NOMO-1 treated with dmso at 0.1 percent for 144 hours (cell line): Measurements from ENCODE around the gene PANK3.
"Not testable (repeated sequence)": the region's sequence is repeated elsewhere in the genome, so short reads cannot be mapped to it uniquely, and the experiment has no call there.

Experiments
- DNase-seq: peaks from one replicate; lab custom pipeline; 2025; ENCODE audit not compliant: unreplicated experiment; lab: John Stamatoyannopoulos, UW

The PANK3 gene

DNA sequence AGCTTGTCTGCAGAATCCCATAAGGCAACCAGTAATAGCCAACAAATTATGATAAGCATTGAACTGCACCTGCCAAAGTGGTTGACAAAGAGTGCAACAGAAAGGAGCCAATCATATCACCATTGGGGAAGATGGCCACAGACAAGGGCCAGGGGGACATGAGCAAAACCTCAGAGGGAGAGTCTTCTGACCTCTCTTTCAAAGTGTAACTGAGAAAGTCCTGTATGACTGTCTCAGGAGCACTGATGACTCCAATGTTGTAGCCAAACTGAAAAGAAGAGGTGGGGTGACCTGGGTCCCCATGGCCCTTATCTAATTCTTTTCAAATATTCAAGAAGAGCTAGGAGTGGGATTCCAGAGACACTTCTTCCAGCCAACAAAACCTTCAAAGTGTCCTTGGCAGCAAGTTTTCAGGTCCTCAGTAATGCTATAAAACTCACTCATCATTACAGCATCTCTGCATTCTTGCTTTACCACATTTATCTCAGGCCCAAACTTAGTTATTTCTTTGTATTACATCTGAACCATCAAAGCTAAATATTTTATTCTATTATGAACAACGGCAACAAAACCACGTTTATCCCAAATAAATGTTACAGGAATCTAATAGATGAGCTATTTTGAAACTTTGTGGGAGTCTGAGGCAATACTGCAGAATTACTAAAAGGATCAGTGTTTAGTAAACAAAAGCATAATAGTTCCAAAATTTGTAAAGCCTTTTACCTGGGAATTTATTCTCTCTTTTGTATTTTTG, 25.6 kb downstream of the PANK3 start:
- no peak for DNase-seq

DNA sequence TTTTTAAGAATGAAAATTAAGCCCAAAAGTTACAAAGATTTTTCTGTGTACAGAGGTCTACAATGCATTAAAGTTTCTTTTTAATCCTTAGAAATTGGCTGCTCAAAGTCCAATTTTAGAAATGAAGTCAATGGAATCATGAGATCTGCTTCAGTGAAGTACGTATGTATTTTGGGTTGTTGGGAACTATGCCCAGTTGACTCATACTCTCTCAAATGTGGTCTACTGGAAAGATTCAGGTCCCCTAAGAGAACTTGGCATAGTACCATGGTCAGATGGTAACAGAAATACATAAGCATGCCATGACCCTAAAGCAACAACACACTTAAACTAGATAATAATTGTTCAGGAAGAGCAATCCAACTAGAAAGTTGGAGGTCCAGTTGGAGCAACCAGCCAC, 27.0 kb downstream of the PANK3 start:
- DNase-seq: no peak

DNA sequence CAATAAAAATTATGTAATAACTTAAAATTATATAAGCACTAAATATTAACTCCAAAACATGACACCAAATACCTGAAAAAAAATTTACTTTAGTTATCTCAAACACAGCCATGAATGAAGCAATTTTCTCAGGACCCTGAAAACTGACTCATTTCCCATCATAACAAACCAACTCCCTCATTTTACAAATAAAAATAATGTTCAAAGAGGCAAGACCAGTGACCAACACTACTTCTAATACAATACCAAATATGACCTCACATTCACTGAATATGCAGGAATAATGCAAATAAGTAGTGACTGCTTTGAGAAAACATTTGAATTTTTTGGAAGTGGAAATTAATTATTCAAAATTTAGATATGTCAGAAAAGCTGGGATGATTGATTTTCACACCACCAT, 28.5 kb downstream of the PANK3 start:
- no peak for DNase-seq

DNA sequence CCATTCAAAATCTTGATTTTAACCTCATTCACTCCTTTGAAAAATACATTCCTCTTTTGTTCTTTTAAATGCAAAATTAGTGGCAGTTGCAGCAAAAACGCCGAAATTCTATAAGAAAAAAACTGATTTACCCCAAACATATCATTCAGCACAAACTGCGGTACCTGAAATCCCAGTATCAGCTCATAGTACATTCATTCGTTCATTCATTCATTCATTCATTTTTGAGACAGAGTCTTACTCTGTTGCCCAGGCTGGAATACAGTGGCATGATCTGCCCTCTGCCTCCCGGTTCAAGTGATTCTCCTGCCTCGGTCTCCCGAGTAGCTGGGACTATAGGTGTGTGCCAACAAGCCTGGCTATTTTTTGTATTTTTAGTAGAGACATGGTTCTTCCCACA, 29.6 kb downstream of the PANK3 start:
- no peak for DNase-seq

DNA sequence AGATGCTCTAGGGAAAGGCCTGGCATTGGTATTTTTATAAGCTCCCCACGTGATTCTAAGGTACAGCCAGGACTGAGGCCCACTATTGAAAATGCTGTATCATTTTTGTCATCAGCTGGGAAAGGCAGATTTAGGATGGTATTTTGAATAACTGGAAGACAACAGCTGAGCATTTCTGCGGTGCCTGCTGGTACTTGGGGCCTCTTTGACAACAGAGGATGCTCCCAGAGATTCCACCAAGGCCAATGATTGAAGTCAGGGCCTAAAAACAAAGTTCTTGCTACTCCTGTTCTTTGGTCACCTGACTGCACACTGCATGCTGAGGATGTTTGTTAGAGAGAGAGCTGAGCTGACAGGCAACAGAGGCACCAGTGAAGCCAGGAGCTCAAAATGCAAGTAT, 42.0 kb downstream of the PANK3 start:
- DNase-seq: no peak

DNA sequence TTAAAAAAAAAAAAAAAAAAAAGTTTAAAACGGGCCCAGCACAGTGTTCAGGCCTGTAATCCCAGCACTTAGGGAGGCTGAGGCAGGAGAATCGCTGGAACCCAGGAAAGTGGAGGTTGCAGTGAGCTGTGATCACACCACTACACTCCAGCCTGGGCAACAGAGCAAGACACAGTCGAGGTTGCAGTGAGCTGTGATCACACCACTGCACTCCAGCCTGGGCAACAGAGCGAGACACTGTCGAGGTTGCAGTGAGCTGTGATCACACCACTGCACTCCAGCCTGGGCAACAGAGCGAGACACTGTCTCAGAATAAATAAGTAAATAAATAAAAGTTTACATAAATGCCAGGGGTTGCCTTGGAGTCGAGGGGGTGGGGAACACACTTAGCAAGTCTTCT, 44.8 kb downstream of the PANK3 start:
- not testable (repeated sequence) for DNase-seq

DNA sequence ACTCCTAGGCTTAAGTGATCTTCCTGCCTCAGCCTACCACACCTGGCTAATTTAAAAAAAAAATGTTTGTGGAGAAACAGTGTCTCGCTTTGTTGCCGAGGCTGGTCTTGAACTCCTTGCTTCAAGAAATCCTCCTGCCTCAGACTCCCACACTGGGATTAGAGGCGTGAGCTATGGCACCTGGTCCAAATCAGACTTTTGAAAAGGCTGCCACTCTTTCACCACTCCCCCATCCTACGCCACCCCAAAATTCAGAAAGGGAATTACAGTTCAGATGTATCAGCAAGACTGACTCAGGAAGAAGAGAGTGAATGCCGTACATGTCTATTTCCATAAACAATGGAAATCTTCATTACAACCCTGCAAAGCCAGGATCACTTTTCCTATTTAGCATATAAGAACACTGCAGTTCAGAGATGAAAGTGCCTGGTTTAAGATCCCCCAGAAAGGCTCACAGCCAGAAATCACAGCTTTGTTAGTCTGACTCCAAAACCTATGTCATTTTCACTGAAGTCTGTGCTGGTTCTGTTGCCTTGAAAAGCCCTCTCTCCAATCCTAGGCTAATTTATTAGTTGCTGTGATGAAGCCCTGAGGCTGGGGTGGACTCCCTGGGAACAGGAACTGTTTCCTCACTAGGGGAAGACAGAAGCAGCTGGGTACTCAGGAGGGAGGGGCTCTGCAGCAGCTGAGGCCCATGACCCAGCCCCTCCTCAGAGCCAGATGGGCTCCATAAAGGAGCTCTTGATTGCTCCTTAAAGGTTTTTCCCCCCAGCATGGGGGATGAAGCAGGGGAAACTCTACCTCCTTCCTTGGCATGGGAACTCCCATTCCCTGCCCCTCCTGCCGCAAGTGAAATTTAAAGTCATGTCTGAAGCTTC, 46.9 kb downstream of the PANK3 start:
- DNase-seq: no peak

DNA sequence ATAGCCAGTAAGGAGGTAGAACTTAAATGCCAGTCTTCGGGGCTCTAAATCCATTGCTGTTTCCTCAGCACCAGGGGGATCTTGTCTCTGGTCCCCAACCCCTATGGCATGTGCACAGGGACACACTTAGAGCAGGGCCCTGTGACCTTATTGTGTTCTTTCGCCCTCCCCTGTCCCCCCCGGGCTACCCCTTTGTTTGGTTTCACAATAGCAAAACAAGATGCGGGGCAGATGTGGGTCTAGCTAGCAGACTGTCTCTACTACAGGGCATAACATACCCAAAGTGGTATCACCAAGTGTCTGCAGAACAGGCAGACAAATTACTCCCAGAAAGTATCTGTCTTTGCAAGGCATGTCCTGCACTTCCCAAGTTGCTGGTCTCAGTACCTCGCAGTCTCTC, 48.0 kb downstream of the PANK3 start:
- no peak for DNase-seq

DNA sequence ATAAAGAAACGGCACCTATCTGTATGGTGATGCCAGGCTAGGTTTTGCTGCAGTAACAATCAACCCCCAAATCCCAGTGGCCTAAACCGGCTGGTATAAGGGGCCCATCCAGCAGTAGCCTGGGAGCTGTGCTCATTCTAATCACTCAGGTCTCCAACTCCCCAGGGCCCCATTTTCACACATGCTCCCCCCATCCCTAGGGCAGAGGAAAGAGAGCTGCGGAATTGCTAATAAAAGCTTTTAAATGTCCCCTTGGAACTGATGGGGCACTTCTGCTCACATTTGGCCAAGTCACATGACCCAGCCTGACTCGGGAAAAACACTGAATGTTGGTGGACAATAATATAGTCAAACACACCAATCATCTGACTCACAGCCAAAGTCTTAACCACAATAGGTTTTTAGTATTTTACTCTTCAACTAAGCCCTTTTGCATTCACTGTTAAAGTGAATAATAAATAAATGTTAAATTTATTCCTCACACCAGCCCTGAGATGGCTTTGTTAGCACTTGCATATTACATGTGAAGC, 48.5 kb downstream of the PANK3 start:
- no peak for DNase-seq

DNA sequence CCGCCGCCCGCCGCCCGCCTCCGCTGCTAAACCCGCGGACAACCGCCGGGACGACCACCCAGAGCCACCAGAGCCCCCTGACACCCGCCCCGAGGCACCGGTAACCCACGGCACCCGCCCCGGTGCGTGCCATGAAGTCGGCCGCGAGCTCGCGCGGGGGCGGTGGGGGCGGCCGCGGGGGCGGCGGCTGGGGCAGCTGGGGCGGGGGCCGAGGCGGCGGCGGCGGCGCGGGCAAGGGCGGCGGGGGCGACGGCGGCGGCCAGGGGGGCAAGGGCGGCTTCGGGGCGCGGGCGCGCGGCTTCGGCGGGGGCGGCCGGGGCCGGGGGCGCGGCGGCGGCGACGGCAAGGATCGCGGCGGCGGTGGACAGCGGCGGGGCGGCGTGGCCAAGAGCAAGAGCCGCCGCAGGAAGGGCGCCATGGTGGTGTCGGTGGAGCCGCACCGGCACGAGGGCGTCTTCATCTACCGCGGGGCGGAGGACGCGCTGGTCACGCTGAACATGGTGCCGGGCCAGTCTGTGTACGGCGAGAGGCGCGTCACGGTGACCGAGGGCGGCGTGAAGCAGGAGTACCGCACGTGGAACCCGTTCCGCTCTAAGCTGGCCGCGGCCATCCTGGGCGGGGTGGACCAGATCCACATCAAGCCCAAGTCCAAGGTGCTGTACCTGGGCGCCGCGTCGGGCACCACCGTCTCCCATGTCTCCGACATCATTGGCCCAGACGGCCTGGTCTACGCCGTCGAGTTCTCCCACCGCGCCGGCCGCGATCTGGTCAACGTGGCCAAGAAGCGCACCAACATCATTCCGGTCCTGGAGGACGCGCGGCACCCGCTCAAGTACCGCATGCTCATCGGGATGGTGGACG, 49.6 kb downstream of the PANK3 start:
- no peak for DNase-seq

DNA sequence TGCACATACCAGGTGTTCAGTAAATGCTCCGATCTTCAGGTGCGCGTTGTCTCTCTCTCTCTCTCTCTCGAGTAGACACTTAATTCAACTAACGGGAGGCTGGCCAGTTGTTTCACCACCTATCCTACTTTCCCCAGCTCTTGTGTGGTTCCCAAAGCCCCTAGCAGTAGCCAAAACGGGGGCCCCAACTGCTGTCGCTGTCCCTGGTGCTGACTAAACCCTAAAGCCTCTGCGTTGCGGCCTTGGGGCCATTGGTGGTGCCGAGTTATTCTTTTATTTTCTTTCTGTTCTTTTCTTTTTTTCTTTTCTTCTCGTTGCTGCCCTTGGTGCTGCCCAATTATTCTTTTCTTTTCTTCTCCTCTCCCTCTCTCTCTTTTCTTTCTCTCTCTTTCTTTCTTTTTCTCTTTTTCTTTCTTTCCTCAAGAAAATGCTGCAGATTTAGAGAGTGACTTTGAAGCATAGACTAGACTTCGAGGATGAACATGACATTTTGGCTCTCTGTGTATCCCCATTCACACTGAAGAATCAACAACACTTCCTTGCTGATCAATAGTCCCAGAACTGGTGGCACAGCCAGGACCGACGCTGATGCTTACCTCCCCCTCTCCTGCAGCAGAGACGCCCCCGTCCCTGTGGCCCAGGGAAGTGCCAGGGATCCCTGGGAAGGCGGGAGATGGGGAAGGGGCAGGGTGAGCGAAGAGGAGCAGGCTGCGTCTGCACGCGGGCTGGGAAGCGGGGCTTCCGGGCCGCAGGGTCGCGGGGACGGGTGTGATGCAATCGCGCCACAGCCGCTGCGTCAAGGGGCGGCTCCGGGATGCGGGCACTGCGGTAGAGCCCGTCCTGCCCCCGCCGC, 50.4 kb downstream of the PANK3 start, which contains the start of gene FBLL1:
Gene FBLL1 (plus strand): TSS at position 785 of the 853 bp plus-strand sequence. CDS start 200 bp downstream, outside the sequence.
- DNase-seq: no peak

DNA sequence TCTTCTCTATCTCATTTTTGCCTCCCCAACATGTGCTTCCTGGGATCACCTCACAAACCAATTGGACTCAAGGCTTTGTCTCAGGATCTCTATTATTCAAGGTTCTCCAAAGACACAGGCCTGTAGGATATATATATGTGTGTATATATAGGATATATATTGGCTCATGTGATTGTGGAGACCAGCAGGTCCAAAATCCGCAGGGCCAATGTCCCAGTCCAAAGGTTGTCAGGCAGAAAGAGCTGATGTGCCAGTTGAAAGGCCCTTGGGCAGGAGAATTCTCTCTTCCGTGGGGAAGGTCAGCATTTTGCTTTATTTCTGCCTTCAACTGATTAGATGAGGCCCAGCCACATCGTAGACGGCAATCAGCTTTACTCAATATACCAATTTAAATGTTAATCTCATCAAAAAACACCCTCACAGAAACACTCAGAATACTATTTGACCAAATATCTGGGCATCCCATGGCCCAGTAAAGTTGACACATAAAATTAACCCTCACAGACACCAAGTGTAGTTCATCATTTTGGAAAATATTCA, 51.3 kb downstream of the PANK3 start:
- no peak for DNase-seq

DNA sequence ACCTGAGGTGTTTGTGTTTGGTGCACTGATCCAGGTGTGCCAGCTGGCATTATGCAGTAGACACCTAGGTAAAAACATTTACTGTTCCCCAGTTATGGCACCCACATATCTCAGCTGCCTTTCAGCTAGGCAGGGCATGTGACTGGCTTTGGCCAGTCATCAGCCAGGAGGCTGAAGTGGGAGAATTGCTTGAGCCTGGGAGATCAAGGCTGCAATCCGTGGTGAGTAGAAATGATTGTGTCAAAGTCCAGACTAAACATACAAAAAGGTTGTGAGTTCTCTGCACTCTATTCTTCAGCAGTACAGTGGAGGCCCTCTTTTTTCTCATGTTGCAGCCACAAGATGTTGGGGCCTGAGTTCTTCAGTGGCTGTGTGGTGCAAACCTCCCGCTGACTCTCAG, 53.3 kb downstream of the PANK3 start:
- DNase-seq: no peak

DNA sequence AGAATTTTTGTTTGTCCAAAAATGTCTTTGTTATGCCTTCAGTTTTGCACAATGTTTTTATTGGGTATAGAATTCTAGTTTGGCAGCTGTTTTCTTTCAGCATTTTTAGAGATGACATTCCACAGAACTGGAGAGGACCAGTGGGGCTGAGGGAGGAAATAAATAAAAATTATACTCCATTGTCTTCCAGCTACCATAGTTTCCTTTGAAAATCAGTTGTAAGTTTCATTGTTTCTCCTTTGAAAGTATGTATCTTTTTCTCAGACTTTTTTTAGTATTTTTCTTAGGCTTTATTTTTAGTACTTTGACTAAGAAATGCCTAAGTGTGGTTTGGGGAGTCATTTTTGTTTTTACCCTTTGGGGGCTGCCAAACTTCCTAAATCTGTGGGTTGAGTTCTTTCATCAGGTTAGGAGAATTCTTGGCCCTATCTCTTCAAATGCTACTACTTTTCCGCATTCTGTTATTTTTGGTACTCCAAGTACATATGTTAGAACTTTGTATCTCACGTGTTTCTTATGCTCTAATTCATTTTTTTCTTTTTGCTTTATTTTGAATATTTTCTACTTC, 65.2 kb downstream of the PANK3 start:
- DNase-seq: no peak

DNA sequence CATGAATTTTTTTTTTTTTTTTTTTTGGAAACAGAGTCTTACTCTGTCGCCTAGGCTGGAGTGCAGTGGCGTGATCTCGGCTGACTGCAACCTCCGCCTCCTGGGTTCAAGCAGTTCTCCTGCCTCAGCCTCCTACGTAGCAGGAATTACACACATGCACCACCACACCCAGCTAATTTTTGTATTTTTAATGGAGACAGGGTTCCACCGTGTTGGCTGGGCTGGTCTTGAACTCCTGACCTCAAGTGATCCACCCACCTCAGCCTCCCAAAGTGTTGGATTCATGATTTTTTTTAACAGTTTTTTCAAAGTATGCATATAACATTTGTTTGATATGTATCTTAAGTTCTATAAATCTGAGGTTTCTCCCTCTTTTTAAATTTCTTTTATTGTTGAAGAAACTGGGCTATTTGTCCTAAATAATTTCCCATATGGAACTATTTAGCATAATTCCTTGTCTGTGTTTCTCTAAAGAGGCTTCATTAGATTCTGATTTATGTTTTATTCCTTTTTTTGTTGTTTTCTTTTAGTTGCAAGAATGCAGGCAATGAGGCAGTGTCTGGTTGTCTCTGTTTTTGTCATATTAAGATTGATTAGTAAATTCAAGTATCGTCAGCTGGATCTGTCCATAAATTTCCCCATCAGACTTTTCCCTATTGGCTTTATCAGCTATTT, 76.5 kb downstream of the PANK3 start:
- DNase-seq: no peak
